Endothelial cell of hepatic sinusoid (primary cell): ENCODE data around the gene FBXO7.

Experiments
- in situ Hi-C: cut with HindIII; loops from 2 replicates; pipeline ENCODE4 v1.10.0; 2017; ENCODE audit warnings: low sequenced_read_pairs

The FBXO7 gene

DNA sequence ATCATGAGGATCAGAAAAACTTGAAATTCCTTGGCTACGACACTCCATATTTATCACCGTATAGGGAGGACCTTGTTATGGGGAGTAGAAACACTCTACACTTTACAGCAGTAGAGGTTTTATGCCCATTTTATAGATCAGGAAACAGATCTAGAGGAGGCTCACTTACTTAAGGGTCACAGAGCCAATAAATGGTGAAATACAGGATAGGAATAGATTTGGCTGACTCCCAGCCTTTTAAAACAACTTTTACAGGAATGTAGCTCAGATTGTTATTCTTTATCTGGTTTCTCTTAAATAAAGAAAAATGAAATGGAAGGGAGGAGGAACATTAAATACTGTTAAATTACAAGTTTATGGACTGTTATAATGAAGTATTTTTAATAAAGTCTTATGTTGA, 14.8 kb downstream of the FBXO7 start:
- in situ Hi-C loops, result no loop called here

DNA sequence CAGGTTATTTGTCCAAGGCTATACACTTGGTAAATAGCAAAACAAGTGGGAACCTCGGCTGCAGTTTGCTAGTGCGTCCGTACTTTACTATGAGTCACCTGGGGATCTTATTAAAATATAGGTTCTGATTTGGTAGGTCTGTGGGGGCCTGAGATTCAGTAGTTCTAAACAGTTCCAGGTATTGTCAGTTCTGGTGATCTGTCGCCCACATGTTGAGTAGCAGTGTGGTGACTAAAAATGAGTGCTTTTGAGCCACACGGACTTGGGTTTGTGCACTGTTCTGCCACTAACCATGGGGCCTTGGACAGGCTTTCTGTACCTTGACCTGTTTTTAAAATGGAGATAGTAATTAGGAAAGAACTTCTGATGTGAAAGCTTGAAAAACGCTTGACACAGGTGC, 15.7 kb downstream of the FBXO7 start:
- in situ Hi-C loops, result no loop called here

GRCh38 chr22:32492111-32492510, 17.5 kb downstream of the FBXO7 start:
- in situ Hi-C loops, result no loop called here

GRCh38 chr22:32493551-32493950, 18.9 kb downstream of the FBXO7 start:
- in situ Hi-C loops, result no loop called here

- in situ Hi-C loops, result no loop called here
Observed at GRCh38 chr22:32494971-32495370, 20.4 kb downstream of the FBXO7 start.

DNA sequence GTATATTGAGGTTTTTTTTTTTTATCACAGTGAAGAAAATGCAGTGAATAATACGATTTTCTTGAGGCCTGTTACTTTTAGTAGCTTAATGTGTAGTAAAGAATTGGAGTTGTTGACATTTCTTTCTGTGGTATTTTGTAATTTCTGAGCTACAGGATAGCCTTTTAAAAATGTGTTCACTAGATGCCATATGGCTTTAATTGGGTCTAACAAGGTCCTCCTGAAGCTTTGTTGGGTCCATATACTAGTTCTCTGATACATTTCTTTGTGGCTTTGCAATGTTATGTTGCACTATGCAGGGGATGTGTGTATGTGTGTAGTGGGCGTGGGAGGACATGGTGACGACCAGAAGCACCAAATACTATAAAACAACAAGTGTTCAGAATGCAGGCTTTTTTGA, 25.1 kb downstream of the FBXO7 start:
- in situ Hi-C loops, result no loop called here

- in situ Hi-C loops, result no loop called here
Observed at GRCh38 chr22:32501836-32502752, 27.5 kb downstream of the FBXO7 start.

- in situ Hi-C loops, result no loop called here
Observed at GRCh38 chr22:32509045-32509444, 34.4 kb downstream of the FBXO7 start.

GRCh38 chr22:32511274-32511673, 36.7 kb downstream of the FBXO7 start:
- in situ Hi-C loops, result no loop called here

GRCh38 chr22:32511776-32512175, 37.2 kb downstream of the FBXO7 start:
- in situ Hi-C loops, result no loop called here

- in situ Hi-C loops, result no loop called here
Observed at GRCh38 chr22:32512267-32512982, 37.8 kb downstream of the FBXO7 start.

DNA sequence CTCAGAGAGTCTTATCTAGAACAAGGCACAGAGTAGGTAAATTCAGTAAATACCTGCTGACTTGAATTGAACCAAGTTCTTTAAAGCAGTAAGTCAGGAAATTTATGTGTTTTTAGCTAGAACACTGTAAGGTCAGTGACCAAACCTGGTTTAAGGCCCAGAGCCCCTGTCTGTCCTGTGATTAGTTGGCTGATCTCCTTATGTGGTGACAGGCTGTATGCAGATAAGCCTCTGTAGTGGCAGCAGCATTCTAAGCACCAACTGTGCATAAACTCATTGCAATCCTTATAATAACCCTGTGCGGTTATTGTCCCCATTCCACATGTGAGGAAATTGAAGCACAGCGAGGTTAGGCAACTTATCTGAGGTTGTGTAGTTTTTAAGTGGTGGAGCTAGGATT, 40.5 kb downstream of the FBXO7 start:
- in situ Hi-C loops, result no loop called here

DNA sequence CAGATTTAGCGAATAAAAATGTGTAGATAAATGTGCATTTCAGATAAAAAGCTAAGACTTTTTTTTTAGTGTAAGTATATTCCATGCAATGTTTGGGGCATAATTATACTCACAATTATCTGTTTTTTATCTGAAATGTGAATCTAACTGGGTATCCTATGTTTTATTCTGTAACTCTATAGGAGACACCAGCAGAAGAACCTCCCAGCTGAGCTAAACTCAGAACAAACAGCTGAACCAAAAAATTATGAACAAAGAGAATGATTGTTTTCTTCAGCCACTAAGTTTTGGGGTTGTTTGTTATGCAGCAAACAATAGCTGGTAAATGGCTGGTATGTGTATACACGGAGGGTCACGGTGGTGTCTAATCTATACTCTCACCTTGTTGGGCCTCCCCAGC, 42.9 kb downstream of the FBXO7 start:
- in situ Hi-C loops, result no loop called here

DNA sequence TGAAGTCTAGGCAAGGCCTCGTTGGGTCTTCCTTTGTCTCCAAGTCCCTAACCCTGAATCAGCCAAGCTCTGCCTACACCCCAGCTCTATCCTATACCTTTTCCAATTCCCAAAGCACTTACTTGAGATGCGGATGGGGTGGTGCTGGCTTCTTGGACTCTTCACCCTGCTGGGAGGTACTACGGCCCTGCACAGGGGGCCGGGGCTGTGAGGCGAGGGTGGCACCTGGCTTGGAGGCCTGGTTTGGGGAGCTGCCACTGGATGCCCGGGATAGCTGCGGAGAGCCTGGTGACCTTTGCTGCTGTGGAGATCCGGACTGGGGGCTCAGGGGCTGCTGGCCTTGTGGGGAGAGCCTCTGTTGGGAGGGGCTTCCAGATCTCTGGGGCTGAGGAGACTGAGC, 43.3 kb downstream of the FBXO7 start:
- in situ Hi-C loops, result no loop called here

- in situ Hi-C loops, result no loop called here
Observed at GRCh38 chr22:32518381-32518780, 43.8 kb downstream of the FBXO7 start.

DNA sequence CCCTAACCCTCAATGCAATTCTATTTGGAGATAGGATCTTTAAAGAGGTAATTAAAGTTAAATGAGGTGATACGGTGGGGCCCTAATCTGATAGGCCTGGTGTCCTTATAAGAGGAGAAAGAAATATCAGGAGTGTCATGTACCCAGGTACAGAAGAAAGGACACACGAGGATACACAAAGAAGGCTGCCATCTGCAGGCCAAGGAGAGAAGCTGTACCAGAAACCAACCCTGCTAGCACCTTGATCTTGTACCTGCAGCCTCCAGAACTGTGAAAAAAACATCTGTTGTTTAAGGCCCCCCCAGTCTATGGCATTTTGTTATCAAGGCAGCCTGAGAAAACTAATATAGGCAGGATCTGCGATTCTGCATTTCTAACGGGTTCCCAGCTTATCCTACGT, 44.2 kb downstream of the FBXO7 start:
- in situ Hi-C loops, result no loop called here

- in situ Hi-C loops, result no loop called here
Observed at GRCh38 chr22:32520612-32521011, 46.0 kb downstream of the FBXO7 start.

GRCh38 chr22:32522237-32522636, 47.6 kb downstream of the FBXO7 start:
- in situ Hi-C loops, result no loop called here

GRCh38 chr22:32527756-32528155, 53.1 kb downstream of the FBXO7 start:
- in situ Hi-C loops, result no loop called here

GRCh38 chr22:32528316-32528715, 53.7 kb downstream of the FBXO7 start:
- in situ Hi-C loops, result no loop called here

GRCh38 chr22:32528984-32529982, 54.7 kb downstream of the FBXO7 start:
- in situ Hi-C loops, result no loop called here
